C4-2B (cell line): Measurements from ENCODE around the gene ANKRD6.

Experiments
- H3K27ac ChIP-seq: fragments of 450-650 bp; 2 replicates; pipeline ENCODE4 v1.5.1; 2017
- ZFX ChIP-seq: fragments of 450-650 bp; IDR thresholded peaks from 2 replicates; pipeline ENCODE4 v1.6.1; 2017
- TF ChIP-seq, protein P1 (sequence below): fragments of 450-650 bp; conservative IDR thresholded peaks from 2 replicates; pipeline ENCODE4 v1.5.1; 2017; ENCODE audit warnings: mild to moderate bottlenecking

Gene ANKRD6

DNA sequence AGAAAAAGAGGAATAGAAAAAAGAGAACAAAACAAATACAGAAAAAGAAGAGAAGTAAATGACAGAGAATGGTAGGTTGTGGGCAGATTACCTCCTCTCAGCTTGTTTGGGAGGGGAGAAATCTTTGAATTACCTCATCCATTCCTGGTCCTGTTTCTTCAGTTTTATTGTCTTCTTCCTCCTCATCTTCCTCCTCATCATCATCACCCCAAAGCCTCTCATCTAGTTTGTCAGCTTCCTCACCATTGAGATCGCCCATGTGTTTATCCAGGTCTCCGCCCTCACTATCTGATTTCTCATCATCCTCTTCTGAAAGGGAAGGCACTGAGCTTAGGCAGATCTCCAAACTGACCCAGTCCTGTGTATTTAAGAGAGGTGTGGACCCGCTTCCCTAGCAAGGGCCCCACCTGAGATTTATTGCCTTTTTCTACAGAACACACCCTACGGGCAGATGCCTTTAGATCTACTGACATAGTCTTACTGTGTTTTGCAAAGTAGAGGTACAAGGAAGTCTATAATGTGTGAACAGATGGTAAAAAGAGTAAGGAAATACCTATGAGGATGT is 229.8 kb downstream of the ANKRD6 start:
- H3K27ac ChIP-seq: no peak overlapping the region
- no peak for TF ChIP-seq ZFX
- TF ChIP-seq, protein P1, sequence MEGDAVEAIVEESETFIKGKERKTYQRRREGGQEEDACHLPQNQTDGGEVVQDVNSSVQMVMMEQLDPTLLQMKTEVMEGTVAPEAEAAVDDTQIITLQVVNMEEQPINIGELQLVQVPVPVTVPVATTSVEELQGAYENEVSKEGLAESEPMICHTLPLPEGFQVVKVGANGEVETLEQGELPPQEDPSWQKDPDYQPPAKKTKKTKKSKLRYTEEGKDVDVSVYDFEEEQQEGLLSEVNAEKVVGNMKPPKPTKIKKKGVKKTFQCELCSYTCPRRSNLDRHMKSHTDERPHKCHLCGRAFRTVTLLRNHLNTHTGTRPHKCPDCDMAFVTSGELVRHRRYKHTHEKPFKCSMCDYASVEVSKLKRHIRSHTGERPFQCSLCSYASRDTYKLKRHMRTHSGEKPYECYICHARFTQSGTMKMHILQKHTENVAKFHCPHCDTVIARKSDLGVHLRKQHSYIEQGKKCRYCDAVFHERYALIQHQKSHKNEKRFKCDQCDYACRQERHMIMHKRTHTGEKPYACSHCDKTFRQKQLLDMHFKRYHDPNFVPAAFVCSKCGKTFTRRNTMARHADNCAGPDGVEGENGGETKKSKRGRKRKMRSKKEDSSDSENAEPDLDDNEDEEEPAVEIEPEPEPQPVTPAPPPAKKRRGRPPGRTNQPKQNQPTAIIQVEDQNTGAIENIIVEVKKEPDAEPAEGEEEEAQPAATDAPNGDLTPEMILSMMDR: no peak

DNA sequence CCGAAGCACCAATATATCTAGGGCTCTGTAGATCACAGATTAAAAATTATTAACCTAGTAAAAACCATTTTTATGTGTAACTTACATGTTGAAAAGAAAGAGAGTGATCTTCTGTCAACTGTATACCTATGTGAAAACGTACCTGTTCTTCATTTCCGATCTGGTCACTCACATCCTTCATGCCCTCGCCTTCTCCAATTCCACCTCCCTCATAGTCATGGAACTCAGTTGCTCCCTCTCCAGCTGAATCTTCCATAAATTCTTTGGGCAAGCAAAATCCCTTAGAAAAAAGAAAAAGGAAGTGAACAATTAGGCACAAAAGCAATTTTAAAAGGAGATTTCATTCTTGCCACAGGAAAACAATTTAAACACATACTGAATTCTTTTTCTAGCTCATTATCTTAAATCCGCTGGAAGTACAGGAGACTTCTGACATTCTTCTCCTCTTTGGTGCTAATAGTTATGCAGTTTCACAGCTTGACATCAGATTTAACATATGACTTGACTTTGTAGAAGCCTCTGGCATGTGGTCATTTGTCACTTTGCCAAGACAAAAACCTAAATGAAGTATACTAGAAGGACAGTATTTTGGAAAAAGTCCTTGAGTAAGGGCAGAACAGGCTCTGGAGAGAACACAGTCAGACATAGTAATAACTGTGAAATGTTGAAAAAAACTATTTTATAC is 235.1 kb downstream of the ANKRD6 start:
- no peak overlapping the region for H3K27ac ChIP-seq
- TF ChIP-seq, protein P1: no peak
- no peak for TF ChIP-seq ZFX

DNA sequence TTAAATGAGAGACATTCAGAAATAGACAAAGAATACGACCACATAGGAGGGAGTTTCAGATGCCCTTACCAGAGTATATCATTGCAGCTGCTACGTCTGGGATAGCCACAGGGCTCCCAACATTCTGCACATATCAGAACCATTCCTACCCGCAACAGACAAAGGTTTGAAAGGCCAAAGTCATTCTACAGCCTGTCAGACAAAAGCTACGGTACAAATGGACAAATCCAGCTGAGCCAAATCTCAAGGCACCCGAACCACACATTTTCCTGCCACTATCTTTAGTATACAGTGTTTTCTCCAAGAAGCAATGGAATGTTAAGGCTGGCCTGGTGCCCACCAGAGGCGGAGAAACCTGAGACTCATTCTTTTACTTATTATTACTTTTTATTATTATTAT is 236.1 kb downstream of the ANKRD6 start:
- H3K27ac ChIP-seq: no peak overlapping the region
- TF ChIP-seq ZFX: no peak
- TF ChIP-seq, protein P1: no peak

DNA sequence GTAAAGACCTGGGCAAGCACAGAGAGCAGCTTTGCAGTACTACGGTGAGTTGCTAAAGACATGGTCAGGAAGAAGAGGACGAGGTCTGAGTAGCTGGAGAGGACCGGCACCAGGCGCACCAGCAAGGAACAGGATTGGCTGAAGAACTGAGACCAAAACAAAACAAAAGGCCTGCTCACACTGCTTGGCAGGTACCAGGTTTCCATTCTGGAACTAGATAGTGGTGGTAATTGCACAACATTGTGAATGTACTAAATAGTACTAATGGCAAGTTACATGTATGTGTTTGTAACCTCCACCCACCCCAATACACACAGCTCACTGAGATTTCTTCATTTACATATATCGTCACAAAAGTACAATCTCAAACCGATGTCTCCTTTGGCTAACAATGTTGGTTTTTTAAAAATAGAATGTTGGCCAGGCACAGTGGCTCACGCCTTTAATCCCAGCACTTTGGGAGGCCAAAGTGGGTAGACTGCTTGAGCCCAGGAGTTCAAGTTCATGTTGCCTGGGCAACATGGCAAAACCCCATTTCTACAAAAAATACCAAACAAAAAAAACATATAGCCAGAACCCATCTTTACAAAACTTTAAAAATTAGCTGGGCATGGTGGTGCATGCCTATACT is 238.1 kb downstream of the ANKRD6 start:
- H3K27ac ChIP-seq: no peak overlapping the region
- TF ChIP-seq ZFX: no peak
- TF ChIP-seq, protein P1: no peak

DNA sequence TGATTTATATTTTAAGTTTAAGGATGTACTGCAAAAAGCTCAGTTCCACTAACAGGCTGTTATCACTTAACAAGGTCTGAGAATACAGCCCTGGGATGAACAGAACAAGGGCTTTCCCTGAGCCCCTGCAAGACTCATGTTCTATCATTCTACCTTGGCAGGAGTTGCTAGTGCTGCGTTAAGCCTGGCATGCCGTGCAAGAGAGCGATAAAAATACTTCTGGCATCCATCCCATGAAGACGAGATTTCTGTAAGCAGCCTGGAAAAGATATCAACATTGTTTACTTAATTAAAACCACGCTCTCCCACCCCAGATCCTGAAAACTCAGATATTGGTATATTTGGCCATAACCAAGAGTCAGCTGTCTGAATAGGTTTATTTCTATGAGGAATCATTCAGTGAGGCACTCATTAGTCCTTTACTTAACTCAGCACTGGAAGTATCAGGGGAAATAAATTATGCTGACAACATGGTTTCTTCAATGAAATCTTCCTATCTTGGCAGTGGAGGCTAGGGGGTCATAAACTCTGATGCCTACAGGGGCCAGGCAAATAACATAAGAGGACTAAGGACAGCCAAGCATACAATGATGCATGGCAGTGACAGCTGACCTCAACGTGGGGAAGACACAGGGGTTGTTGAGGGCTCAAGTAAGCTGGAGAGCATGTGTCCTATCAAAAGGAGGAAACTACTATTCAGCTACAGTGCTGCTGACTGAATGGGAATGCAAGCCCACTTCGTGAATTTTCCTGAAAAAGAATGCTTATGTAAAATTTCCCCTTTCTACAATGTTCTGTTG is 243.2 kb downstream of the ANKRD6 start:
- no peak overlapping the region for H3K27ac ChIP-seq
- no peak for TF ChIP-seq ZFX
- TF ChIP-seq, protein P1: no peak

DNA sequence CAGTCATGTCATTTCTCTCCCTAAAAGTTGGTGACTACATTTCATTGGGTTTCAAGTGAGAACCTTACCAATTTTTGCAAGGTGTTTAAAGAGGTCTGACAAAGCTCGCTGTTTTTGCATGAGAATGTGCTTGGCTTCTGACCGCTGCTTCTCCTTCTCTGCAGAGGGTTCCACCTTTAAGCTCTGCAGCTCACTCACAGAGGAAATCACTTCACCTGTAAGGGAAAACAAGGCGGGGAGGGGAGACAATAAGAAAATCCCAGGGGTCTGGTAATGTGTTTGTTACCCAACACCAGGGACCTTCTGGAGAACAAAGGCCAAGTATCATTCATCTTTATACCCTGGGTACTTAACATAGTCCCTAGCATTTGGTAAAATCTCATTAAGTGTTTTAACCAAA is 245.6 kb downstream of the ANKRD6 start:
- TF ChIP-seq, protein P1: no peak
- TF ChIP-seq ZFX: no peak
- no peak overlapping the region for H3K27ac ChIP-seq
